Spleen (tissue), 11 donors: Measurements from ENCODE around the gene OTOA. TPM values are rescaled to one million over a fixed set of nuclear protein-coding genes. Genes with fewer than 3 reads are reported as not detected.
A peak's percentile ranks its signal among the peaks of the same experiment; 100 is the strongest.

Source experiments
- DNase-seq: peaks from one replicate; pipeline ENCODE4 v3.0.0-alpha.2; 2020
- H3K27ac ChIP-seq, 8 donors: fragments of 200-600 bp; sonication (generic) in 7 of 8; 1 replicate in 4 of 8; 2 replicates in 4 of 8; pipeline versions ENCODE4 v1.5.0 to v1.8.0; 2016 to 2021; ENCODE audit warnings: inconsistent platforms in 4 of 8, mild to moderate bottlenecking in 4 of 8, moderate library complexity in 1 of 8
- H3K27me3 ChIP-seq, 7 donors: fragments of 200-600 bp; sonication (generic) in 6 of 7; replicated peaks in 1 of 7; 1 replicate in 4 of 7; 2 replicates in 3 of 7; pipeline versions ENCODE4 v1.5.0 to v1.8.0; 2016 to 2021; ENCODE audit warnings: inconsistent platforms in 3 of 7, mild to moderate bottlenecking in 1 of 7
- H3K36me3 ChIP-seq, 6 donors: fragments of 200-600 bp; sonication (generic) in 5 of 6; 1 replicate in 4 of 6; 2 replicates in 2 of 6; pipeline versions ENCODE4 v1.5.0 to v1.8.0; 2016 to 2021; ENCODE audit warnings: inconsistent platforms in 2 of 6
- H3K4me1 ChIP-seq, 6 donors: fragments of 200-600 bp; sonication (generic) in 5 of 6; 1 replicate in 3 of 6; 2 replicates in 3 of 6; pipeline versions ENCODE4 v1.5.0 to v1.8.0; 2016 to 2021; ENCODE audit warnings: inconsistent platforms in 3 of 6
- H3K4me3 ChIP-seq, 8 donors: fragments of 200-600 bp; sonication (generic) in 7 of 8; 1 replicate in 4 of 8; 2 replicates in 4 of 8; pipeline versions ENCODE4 v1.5.0 to v1.8.0; 2016 to 2021; ENCODE audit warnings: inconsistent platforms in 4 of 8, mild to moderate bottlenecking in 4 of 8, moderate library complexity in 2 of 8
- H3K9me3 ChIP-seq, 8 donors: fragments of 200-600 bp; sonication (generic) in 7 of 8; 1 replicate in 4 of 8; 2 replicates in 4 of 8; pipeline versions ENCODE4 v1.5.0 to v1.8.0; 2016 to 2021; ENCODE audit warnings: inconsistent platforms in 4 of 8
- POLR2A ChIP-seq, 3 donors: fragments of 450-650 bp; IDR thresholded peaks; one replicate each; pipeline ENCODE4 v1.5.1; 2017; ENCODE audit warnings: antibody characterized with exemption in 3 of 3, mild to moderate bottlenecking in 1 of 3
- POLR2AphosphoS5 ChIP-seq, 3 donors: sonication (generic); formaldehyde crosslinking; IDR thresholded peaks; one replicate each; pipeline ENCODE4 v1.5.1; 2017; ENCODE audit warnings: antibody characterized with exemption in 3 of 3
- whole genome bisulfite sequencing, 5 donors: extraction: QIAGEN DNeasy Blood & Tissue Kit in 3 of 5; methylation state at CpG; one replicate each; pipeline versions ENCODE4 v1.1.5 to v1.1.7; 2013 to 2018; 5-methylcytosine and 5-hydroxymethylcytosine counted together
- intact Hi-C: fragments of 100-400 bp; cut with DNase I; formaldehyde crosslinking; loops from one replicate; pipeline ENCODE4 v1.15.0; 2023; ENCODE audit warnings: low total_unique reads
- polyA plus RNA-seq, 3 donors: library from polyadenylated mRNA; stranded (reverse); fragments of 200-250 nt; gene quantifications; one replicate each; pipeline ENCODE4 v1.2.1, GENCODE V29; 2013
- total RNA-seq, 7 donors: library from RNA; depleted of rRNA in 3 of 7; stranded (reverse); fragments of >200 nt in 3 of 7; fragmentation: NEBNext Ultra II Directional in 4 of 7; extraction: Animal tissue kit (Norgen Biotek cat#: 25700) in 4 of 7; gene quantifications; one replicate each; pipeline versions ENCODE4 v1.1.0 to v1.2.1, GENCODE V29; 2016 to 2021
- TF ChIP-seq, protein P1 (sequence below), 11 experiments: fragments of 200-600 bp in 7 of 11; fragments of 450-650 bp in 4 of 11; sonication (generic) in 4 of 11; IDR thresholded peaks in 8 of 11; conservative IDR thresholded peaks in 3 of 11; 1 replicate in 7 of 11; 2 replicates in 4 of 11; pipeline versions ENCODE4 v1.4.0 to v1.8.0; 2016 to 2021; ENCODE audit warnings: antibody characterized with exemption in 11 of 11, inconsistent platforms in 4 of 11, mild to moderate bottlenecking in 1 of 11
- donor health status: healthy with polysubstance abuse.
- donor health status: DM: no; HTN: no; CAD: no; lungs with moderate emphysema.
- donor health status: DM: no; HTN: no; CAD: no.
- donor health status: Bipolar disorder and iron deficiency.
- donor health status: healthy.
- donor health status: DM: no; HTN: no; CAD: no.
- donor health status: DM: yes; HTN: yes; CAD: no.

OTOA gene
- total and polyA plus RNA-seq, 10 donors: 0.86 to 3.1 (median 2.2) TPM

DNA sequence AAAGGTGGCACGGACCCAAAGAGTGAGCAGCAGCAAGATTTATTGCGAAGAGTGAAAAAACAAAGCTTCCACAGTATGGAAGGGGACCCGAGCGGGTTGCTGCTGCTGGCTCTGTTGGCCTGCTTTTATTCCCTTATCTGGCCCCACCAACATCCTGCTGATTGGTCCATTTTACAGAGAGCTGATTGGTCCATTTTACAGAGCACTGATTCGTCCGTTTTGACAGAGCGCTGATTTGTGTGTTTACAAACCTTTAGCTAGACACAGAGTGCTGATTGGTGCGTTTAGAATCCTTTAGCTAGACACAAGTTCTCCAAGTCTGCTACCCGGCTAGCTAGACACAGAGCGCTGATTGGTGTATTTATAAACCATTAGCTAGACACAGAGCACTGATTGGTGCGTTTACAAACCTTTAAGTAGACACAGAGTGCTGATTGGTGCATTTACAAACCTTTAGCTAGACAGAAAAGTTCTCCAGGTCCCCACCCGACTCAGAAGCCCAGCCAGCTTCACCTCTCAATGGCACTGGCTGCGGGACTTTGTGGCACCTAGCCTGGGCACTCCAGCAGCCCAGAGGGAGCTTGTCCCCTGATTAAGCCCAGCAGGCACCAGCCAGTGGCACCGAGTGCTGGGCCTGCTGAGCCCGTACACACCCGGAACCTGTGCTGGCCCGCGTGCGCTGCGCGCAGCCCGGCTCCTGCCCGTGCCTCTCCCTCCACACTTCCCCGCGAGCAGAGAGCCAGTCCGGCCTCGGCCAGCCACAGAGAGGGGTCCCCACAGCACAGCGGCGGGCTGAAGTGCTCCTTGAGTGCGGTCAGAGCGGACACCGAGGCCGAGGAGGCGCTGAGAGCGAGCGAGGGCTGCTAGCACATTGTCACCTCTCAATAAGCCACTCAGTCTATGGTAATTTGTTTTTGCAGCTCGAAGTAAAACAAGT, 26.5 kb upstream of the OTOA start:
- TF ChIP-seq POLR2AphosphoS5 (IDR thresholded peaks at IDR 0.05): peak in 1 of 3 donors; percentile 70
- TF ChIP-seq, protein P1, sequence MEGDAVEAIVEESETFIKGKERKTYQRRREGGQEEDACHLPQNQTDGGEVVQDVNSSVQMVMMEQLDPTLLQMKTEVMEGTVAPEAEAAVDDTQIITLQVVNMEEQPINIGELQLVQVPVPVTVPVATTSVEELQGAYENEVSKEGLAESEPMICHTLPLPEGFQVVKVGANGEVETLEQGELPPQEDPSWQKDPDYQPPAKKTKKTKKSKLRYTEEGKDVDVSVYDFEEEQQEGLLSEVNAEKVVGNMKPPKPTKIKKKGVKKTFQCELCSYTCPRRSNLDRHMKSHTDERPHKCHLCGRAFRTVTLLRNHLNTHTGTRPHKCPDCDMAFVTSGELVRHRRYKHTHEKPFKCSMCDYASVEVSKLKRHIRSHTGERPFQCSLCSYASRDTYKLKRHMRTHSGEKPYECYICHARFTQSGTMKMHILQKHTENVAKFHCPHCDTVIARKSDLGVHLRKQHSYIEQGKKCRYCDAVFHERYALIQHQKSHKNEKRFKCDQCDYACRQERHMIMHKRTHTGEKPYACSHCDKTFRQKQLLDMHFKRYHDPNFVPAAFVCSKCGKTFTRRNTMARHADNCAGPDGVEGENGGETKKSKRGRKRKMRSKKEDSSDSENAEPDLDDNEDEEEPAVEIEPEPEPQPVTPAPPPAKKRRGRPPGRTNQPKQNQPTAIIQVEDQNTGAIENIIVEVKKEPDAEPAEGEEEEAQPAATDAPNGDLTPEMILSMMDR (IDR thresholded peaks at IDR 0.05 in 8 of 11, conservative IDR thresholded peaks at IDR 0.05 in 3 of 11): no peak
- DNase-seq: no peak
- WGBS, 5 donors: 92 to 97% (median 94%) methylated on average over 17 to 37 of the region's 37 CpGs
- H3K9me3 ChIP-seq: no peaks in the 10 kb centered on the region
- no peak overlapping the region for H3K4me3 ChIP-seq
- intact Hi-C loops: no loop called here
- peaks cover 8 to 57% (median 31%) of the 10 kb centered on the region in 6 donors for H3K4me1 ChIP-seq
- peaks cover 0 to 89% (median 8%) of the 10 kb centered on the region in 6 donors for H3K36me3 ChIP-seq
- no peaks in the 10 kb centered on the region for H3K27me3 ChIP-seq
- peak overlapping the region in 3 of 8 donors; percentile 64 to 73 (median 69) for H3K27ac ChIP-seq

DNA sequence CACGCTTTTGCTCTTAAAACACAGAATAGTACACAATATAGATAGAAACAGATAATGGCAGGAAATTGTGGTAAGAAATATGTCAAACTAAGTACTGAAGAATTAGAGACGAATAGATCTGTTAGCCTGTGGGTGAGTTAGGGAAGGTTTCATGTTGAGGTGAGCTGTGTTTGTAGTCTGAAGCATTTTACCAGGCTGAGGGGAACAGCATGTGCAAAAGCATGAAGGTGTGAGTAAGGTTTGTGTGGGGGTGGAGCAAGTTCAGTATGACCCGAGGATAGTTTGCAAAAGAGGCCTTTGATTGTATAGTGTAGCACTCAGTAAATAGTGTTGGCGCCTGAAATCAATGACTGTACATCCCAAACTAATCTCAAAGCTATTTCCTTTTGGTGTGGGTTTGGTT, 25.2 kb upstream of the OTOA start:
- H3K27me3 ChIP-seq: no peaks in the 10 kb centered on the region
- peaks cover 0 to 89% (median 8%) of the 10 kb centered on the region in 6 donors for H3K36me3 ChIP-seq
- H3K4me1 ChIP-seq: peaks cover 8 to 67% (median 38%) of the 10 kb centered on the region in 6 donors
- WGBS, 5 donors: 52 to 58% (median 54%) methylated on average over 4 of the region's 4 CpGs
- H3K9me3 ChIP-seq: no peaks in the 10 kb centered on the region
- peak overlapping the region in 5 of 8 donors; percentile 36 to 73 (median 64) for H3K27ac ChIP-seq
- no peak for DNase-seq
- TF ChIP-seq POLR2AphosphoS5 (IDR thresholded peaks at IDR 0.05): peak in 1 of 3 donors; percentile 30
- TF ChIP-seq, protein P1 (IDR thresholded peaks at IDR 0.05 in 8 of 11, conservative IDR thresholded peaks at IDR 0.05 in 3 of 11): no peak
- no peak overlapping the region for H3K4me3 ChIP-seq
- intact Hi-C loops: no loop called here

DNA sequence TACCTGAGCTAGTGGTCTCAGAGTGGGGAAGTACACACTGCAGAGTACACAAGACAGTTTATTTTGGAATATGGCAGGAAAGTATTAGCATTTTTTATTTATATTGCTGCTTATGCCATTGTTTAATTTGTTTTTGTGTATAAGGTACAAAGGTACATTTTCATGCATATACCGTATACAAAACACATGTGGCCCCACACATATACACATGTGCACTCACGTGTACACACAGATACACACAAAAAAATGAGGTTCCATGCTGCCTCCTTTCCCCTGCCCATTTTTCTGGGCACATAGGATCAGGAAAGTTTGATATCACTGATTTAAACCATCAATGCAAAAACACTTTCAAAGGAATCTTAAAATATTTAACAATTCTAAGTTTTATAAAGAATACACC, 24.3 kb upstream of the OTOA start:
- TF ChIP-seq POLR2A (IDR thresholded peaks at IDR 0.05) (no peak), POLR2AphosphoS5 (IDR thresholded peaks at IDR 0.05) (no peak)
- TF ChIP-seq, protein P1 (IDR thresholded peaks at IDR 0.05 in 8 of 11, conservative IDR thresholded peaks at IDR 0.05 in 3 of 11): no peak
- intact Hi-C loops: no loop called here

DNA sequence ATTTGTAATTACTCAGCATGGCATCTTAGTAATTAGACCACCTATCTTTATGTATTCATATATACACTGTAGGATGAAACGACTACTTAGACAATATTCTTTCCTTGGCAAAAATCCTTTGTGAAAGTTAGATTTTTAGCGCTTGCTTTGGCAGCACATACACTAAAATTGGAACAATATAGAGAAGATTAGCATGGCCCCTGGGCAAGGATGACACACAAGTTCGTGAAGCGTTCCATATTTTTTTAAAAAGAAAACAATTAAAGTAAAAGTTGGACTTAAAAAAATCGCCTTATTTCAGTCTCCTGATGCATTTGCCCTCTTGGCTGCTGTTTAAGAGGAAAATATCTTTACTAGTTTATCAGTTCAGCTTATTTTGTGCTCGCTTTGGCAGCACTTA, 21.9 kb upstream of the OTOA start:
- Histone ChIP-seq H3K9me3 (no peaks in the 10 kb centered on the region), H3K4me3 (no peak overlapping the region), H3K27ac (peak overlapping the region in 3 of 8 donors; percentile 0 to 89 (median 64)), H3K36me3 (peaks cover 0 to 85% (median 2%) of the 10 kb centered on the region in 6 donors), H3K27me3 (no peaks in the 10 kb centered on the region), H3K4me1 (peaks cover 29 to 100% (median 71%) of the 10 kb centered on the region in 6 donors)
- intact Hi-C loops: loop anchor here (5.0 kb wide), 1 partner anchor 55 kb away; no protein-coding TSS in a partner anchor
- 83 to 95% (median 93%) methylated on average over 6 of the region's 6 CpGs for WGBS, 5 donors
- TF ChIP-seq POLR2AphosphoS5 (IDR thresholded peaks at IDR 0.05) (no peak), POLR2A (IDR thresholded peaks at IDR 0.05) (no peak)
- TF ChIP-seq, protein P1 (IDR thresholded peaks at IDR 0.05 in 8 of 11, conservative IDR thresholded peaks at IDR 0.05 in 3 of 11): no peak
- no peak for DNase-seq

More for the DNA sequence above, 24.3 kb upstream of the OTOA start:
- no peak for DNase-seq
- H3K4me1 ChIP-seq: peaks cover 16 to 76% (median 47%) of the 10 kb centered on the region in 6 donors
- H3K27ac ChIP-seq: peak overlapping the region in 4 of 8 donors; percentile 25 to 73 (median 66)
- H3K4me3 ChIP-seq: no peak overlapping the region
- no peaks in the 10 kb centered on the region for H3K27me3 ChIP-seq
- 90 to 96% (median 94%) methylated on average over 2 of the region's 2 CpGs for WGBS, 5 donors
- H3K9me3 ChIP-seq: no peaks in the 10 kb centered on the region
- H3K36me3 ChIP-seq: peaks cover 0 to 89% (median 3%) of the 10 kb centered on the region in 6 donors
